PC-3 (cell line): Measurements from ENCODE around the gene HEATR5B.

ENCODE experiments used
- EZH2phosphoT487 ChIP-seq: fragments of 300-600 bp; sonication (generic); IDR thresholded peaks from 2 replicates; pipeline ENCODE4 v1.6.1; 2018; ENCODE audit warnings: mild to moderate bottlenecking, antibody characterized with exemption, low read length, borderline replicate concordance
- TF ChIP-seq, protein P1 (sequence below): fragments of 300-600 bp; sonication (generic); conservative IDR thresholded peaks from 2 replicates; pipeline ENCODE4 v1.5.1; 2017; ENCODE audit warnings: antibody characterized with exemption, low read depth, mild to moderate bottlenecking, low read length

DNA sequence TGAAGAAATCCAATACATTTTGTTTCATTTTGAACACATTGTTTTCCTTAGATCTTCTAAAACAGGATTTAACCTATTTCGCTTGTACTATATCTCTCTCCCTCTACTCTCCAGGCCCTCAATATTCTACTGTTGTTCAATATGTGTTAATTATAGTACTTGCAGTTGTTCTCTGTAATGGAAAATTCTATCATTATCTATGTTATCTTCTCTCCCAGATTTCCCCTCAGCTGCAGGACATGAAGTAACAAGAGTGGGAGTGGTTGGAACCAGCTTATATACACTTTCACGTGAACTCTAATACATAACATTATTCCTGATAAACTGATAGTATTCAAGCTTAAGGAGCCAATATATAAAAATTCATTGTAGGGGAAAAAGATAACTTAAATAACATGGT is 110.9 kb downstream of the HEATR5B start:
- TF ChIP-seq EZH2phosphoT487: no peak
- TF ChIP-seq, protein P1, sequence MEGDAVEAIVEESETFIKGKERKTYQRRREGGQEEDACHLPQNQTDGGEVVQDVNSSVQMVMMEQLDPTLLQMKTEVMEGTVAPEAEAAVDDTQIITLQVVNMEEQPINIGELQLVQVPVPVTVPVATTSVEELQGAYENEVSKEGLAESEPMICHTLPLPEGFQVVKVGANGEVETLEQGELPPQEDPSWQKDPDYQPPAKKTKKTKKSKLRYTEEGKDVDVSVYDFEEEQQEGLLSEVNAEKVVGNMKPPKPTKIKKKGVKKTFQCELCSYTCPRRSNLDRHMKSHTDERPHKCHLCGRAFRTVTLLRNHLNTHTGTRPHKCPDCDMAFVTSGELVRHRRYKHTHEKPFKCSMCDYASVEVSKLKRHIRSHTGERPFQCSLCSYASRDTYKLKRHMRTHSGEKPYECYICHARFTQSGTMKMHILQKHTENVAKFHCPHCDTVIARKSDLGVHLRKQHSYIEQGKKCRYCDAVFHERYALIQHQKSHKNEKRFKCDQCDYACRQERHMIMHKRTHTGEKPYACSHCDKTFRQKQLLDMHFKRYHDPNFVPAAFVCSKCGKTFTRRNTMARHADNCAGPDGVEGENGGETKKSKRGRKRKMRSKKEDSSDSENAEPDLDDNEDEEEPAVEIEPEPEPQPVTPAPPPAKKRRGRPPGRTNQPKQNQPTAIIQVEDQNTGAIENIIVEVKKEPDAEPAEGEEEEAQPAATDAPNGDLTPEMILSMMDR: no peak
